ENCODE data around the gene RTN1. TPM values are rescaled to one million over a fixed set of nuclear protein-coding genes. Genes with fewer than 3 reads are reported as not detected.

The RTN1 gene
- total RNA-seq, 4 donors from 2014 or later = 2.9 to 13.6 (median 9.2) TPM

DNA sequence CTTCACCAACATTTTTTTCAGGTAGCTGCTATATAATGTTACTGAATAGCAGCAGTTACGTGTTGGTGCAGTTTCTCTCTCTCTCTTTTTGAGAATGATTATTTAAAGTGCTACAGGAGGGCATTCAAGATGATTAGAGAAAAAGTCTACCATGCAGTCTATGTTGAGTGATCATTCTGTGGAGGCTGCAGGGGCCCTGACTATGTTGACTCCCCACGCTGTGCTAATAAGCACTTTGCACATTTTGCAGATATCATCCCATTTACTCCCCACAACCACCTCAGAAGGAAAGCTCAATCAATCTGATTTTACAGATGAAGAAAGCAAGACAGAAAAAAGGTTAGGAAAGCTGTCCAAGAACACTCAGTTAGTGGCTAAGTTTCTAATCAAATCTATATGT is 87.8 kb downstream of the RTN1 start:
- no peaks in the 10 kb centered on the region for H3K4me1 ChIP-seq
- no peaks in the 10 kb centered on the region for H3K27me3 ChIP-seq
- 87% methylated on average over 2 of the region's 2 CpGs for WGBS
- no peaks in the 10 kb centered on the region for H3K9me3 ChIP-seq
- TF ChIP-seq POLR2A (IDR thresholded peaks at IDR 0.05; ENCODE audit: low read depth) (no peak), EP300 (IDR thresholded peaks at IDR 0.05) (no peak), POLR2AphosphoS5 (IDR thresholded peaks at IDR 0.05) (no peak)
- TF ChIP-seq, protein P1, sequence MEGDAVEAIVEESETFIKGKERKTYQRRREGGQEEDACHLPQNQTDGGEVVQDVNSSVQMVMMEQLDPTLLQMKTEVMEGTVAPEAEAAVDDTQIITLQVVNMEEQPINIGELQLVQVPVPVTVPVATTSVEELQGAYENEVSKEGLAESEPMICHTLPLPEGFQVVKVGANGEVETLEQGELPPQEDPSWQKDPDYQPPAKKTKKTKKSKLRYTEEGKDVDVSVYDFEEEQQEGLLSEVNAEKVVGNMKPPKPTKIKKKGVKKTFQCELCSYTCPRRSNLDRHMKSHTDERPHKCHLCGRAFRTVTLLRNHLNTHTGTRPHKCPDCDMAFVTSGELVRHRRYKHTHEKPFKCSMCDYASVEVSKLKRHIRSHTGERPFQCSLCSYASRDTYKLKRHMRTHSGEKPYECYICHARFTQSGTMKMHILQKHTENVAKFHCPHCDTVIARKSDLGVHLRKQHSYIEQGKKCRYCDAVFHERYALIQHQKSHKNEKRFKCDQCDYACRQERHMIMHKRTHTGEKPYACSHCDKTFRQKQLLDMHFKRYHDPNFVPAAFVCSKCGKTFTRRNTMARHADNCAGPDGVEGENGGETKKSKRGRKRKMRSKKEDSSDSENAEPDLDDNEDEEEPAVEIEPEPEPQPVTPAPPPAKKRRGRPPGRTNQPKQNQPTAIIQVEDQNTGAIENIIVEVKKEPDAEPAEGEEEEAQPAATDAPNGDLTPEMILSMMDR (IDR thresholded peaks at IDR 0.05) = no peak
- H3K36me3 ChIP-seq = no peaks in the 10 kb centered on the region
- intact Hi-C loops (cut with DNase I) = no loop called here
- H3K27ac ChIP-seq (replicated peaks in 1 of 4) = no peak overlapping the region
- no peak for DNase-seq (ENCODE audit: extremely low spot score)
- no peak overlapping the region for H3K4me3 ChIP-seq

DNA sequence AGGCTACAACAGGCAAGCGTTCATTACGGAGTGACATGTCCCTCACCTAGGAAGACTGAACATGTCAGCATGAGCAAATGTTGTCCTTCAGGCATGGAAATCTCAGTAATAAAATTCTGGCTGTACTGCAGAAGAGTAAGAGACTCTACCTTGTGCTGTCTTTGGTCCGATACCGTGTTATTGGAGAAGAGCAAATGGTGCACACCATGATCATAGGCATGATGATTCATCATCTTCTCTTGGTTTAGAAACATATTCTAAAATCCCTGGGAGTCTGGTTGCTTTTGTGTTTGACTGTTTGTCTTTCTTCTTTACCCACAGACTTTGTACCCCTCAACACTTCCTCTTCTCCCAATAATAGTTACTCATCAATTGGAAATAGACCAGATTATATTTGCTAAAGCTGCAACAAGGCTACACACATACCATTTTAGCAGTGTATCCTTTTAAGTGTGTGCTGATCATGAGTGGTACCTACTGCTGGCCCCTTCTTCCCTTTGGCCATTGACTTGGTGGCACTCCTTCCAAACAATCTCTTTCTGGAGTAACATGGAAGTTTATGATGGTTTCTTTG is 93.5 kb downstream of the RTN1 start:
- intact Hi-C loops (cut with DNase I) = no loop called here
- Histone ChIP-seq H3K27me3 (no peaks in the 10 kb centered on the region), H3K4me1 (no peaks in the 10 kb centered on the region), H3K36me3 (no peaks in the 10 kb centered on the region), H3K4me3 (no peak overlapping the region), H3K27ac (replicated peaks in 1 of 4) (no peak overlapping the region), H3K9me3 (no peaks in the 10 kb centered on the region)
- 69% methylated on average over 4 of the region's 4 CpGs for WGBS
- TF ChIP-seq, protein P1 (IDR thresholded peaks at IDR 0.05) = no peak
- no peak for TF ChIP-seq EP300 (IDR thresholded peaks at IDR 0.05)
- no peak for TF ChIP-seq POLR2A (IDR thresholded peaks at IDR 0.05; ENCODE audit: low read depth)
- no peak for TF ChIP-seq POLR2AphosphoS5 (IDR thresholded peaks at IDR 0.05)
- no peak for DNase-seq (ENCODE audit: extremely low spot score)

DNA sequence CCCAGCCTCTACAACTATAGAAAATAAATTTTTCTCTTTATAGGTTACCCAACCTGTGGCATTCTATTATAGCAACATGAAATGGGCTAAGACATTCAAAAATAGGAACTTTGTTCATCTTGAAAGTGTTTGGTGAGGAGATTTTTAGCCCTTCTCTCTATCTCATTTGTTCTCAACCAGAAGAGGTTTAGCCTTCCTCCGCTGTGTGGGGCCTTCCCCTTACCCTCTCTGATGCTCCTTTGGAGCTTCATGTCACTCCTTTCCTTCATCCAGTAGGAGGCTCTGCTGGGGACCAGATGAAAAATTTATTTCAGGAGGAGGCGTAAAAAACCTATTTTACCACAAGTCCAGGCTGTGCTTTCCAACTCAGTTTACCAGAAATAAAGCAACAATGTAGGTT is 94.1 kb downstream of the RTN1 start:
- intact Hi-C loops (cut with DNase I) = no loop called here
- no peak overlapping the region for H3K27ac ChIP-seq (replicated peaks in 1 of 4)
- H3K36me3 ChIP-seq = no peaks in the 10 kb centered on the region
- H3K4me1 ChIP-seq = no peaks in the 10 kb centered on the region
- H3K27me3 ChIP-seq = no peaks in the 10 kb centered on the region
- 90% methylated on average over 2 of the region's 2 CpGs for WGBS
- H3K9me3 ChIP-seq = no peaks in the 10 kb centered on the region
- no peak for DNase-seq (ENCODE audit: extremely low spot score)
- no peak overlapping the region for H3K4me3 ChIP-seq
- no peak for TF ChIP-seq POLR2AphosphoS5 (IDR thresholded peaks at IDR 0.05)
- TF ChIP-seq EP300 (IDR thresholded peaks at IDR 0.05) = no peak
- TF ChIP-seq, protein P1 (IDR thresholded peaks at IDR 0.05) = no peak
- no peak for TF ChIP-seq POLR2A (IDR thresholded peaks at IDR 0.05; ENCODE audit: low read depth)

DNA sequence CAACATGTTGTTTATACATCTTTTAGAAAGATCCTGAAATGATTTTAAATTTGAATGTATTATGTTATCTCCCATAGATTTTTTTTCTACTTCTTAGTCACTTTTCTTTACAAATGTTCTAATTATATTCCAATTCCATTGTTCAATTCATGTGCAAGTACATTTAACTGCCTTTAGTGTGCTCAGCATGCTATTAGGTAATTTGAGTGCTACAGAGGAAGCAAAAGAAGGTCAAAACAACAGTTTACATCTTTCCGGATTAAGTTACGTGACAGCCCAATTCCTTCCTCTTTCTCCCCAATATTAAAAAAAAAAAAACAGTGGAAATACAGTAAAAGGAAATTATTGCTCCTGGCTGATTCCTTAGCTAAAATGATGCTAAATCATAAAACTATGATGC is 98.3 kb downstream of the RTN1 start:
- Histone ChIP-seq H3K36me3 (no peaks in the 10 kb centered on the region), H3K9me3 (no peaks in the 10 kb centered on the region), H3K27ac (replicated peaks in 1 of 4) (no peak overlapping the region), H3K4me1 (no peaks in the 10 kb centered on the region), H3K4me3 (no peak overlapping the region), H3K27me3 (no peaks in the 10 kb centered on the region)
- TF ChIP-seq POLR2AphosphoS5 (IDR thresholded peaks at IDR 0.05) (no peak), POLR2A (IDR thresholded peaks at IDR 0.05; ENCODE audit: low read depth) (no peak), EP300 (IDR thresholded peaks at IDR 0.05) (no peak)
- TF ChIP-seq, protein P1 (IDR thresholded peaks at IDR 0.05) = no peak
- intact Hi-C loops (cut with DNase I) = no loop called here
- WGBS = 39% methylated on average over 2 of the region's 2 CpGs
- DNase-seq (ENCODE audit: extremely low spot score) = no peak

DNA sequence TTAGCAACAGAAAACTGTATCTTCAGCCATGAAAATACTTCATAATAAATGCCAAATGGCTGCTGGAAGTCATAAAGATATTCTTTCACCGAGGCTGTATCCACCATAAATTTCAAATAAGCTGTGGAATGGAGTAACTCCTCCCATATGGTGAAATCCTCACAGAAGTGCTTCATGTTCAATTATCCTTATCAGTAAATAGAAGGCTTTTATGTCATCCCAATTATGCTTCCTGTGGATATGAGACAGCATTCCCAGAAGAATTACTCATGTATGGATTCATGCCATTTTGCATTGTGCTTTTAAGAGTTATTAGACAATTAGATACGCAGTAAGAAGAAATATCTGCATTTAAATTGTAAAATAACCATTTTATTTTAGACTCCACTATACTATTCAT is 99.0 kb downstream of the RTN1 start:
- TF ChIP-seq POLR2AphosphoS5 (IDR thresholded peaks at IDR 0.05) (no peak), EP300 (IDR thresholded peaks at IDR 0.05) (no peak), POLR2A (IDR thresholded peaks at IDR 0.05; ENCODE audit: low read depth) (no peak)
- TF ChIP-seq, protein P1 (IDR thresholded peaks at IDR 0.05) = no peak
- no peaks in the 10 kb centered on the region for H3K9me3 ChIP-seq
- WGBS = 58% methylated on average over 2 of the region's 2 CpGs
- H3K4me3 ChIP-seq = no peak overlapping the region
- no peaks in the 10 kb centered on the region for H3K36me3 ChIP-seq
- H3K27ac ChIP-seq (replicated peaks in 1 of 4) = no peak overlapping the region
- intact Hi-C loops (cut with DNase I) = no loop called here
- DNase-seq (ENCODE audit: extremely low spot score) = no peak
- H3K27me3 ChIP-seq = no peaks in the 10 kb centered on the region
- no peaks in the 10 kb centered on the region for H3K4me1 ChIP-seq
